ENCODE measurements around the gene MGAT3.

The MGAT3 gene

DNA sequence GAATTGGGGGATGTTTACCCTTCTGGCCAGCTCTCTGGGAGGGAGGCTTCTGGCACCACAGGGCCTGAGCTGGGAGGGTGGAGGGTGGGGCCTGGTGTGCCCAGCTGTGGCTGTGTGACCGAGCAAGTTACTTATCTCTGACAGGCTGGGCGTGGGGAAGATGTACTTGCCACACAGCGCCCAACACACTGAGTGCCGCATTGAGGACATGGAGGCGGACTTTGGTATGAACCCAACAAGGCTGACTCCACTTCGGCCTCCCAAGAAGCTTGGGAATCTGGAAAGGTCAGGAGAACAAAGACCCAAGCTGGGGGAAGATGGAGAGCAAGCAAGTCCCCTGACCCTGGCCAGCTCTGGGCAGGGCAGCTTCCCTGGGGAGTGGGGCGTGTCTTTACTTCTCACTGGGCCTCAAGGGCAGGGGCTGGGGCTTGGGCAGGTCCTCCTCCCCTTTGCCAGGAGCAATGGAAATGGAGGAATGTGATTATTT, 2.4 kb upstream of the MGAT3 start:
- no peak for DNase-seq (ENCODE audit: extremely low read depth, low read depth)
- H3K4me3 ChIP-seq (replicated peaks; ENCODE audit: low read depth, low read length), result no peak overlapping the region
- TF ChIP-seq, protein P1, sequence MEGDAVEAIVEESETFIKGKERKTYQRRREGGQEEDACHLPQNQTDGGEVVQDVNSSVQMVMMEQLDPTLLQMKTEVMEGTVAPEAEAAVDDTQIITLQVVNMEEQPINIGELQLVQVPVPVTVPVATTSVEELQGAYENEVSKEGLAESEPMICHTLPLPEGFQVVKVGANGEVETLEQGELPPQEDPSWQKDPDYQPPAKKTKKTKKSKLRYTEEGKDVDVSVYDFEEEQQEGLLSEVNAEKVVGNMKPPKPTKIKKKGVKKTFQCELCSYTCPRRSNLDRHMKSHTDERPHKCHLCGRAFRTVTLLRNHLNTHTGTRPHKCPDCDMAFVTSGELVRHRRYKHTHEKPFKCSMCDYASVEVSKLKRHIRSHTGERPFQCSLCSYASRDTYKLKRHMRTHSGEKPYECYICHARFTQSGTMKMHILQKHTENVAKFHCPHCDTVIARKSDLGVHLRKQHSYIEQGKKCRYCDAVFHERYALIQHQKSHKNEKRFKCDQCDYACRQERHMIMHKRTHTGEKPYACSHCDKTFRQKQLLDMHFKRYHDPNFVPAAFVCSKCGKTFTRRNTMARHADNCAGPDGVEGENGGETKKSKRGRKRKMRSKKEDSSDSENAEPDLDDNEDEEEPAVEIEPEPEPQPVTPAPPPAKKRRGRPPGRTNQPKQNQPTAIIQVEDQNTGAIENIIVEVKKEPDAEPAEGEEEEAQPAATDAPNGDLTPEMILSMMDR (IDR thresholded peaks at IDR 0.05; ENCODE audit: low read depth, low read length, missing control alignments), result no peak

DNA sequence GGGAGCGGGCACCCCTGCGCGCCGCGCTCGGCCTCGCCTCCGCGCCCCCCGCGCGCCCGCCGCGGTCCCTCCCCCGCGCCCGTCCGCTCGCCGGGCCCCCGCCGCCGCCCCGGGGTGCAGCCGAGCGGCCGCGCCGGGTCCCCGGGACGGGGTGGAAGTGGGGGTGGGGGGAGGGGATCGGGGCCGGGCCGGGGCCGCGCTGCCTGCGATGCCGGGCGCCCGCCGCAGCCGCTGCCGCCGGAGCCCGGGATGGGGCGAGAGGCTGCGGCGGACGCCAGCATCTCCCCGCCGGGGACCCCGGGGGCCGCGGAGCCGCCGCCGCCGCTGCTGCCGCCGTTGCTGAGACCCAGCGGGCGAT, 365 bp downstream of the MGAT3 start:
- H3K4me3 ChIP-seq (replicated peaks; ENCODE audit: low read depth, low read length), result no peak overlapping the region
- DNase-seq (ENCODE audit: extremely low read depth, low read depth), result no peak
- TF ChIP-seq, protein P1 (IDR thresholded peaks at IDR 0.05; ENCODE audit: low read depth, low read length, missing control alignments), result no peak

- no peak overlapping the region for H3K4me3 ChIP-seq (replicated peaks; ENCODE audit: low read depth, low read length)
- TF ChIP-seq, protein P1 (IDR thresholded peaks at IDR 0.05; ENCODE audit: low read depth, low read length, missing control alignments), result no peak
- DNase-seq (ENCODE audit: extremely low read depth, low read depth), result no peak
These were observed 988 bp downstream of the MGAT3 start for GRCh38 chr22:39457556-39458443.

DNA sequence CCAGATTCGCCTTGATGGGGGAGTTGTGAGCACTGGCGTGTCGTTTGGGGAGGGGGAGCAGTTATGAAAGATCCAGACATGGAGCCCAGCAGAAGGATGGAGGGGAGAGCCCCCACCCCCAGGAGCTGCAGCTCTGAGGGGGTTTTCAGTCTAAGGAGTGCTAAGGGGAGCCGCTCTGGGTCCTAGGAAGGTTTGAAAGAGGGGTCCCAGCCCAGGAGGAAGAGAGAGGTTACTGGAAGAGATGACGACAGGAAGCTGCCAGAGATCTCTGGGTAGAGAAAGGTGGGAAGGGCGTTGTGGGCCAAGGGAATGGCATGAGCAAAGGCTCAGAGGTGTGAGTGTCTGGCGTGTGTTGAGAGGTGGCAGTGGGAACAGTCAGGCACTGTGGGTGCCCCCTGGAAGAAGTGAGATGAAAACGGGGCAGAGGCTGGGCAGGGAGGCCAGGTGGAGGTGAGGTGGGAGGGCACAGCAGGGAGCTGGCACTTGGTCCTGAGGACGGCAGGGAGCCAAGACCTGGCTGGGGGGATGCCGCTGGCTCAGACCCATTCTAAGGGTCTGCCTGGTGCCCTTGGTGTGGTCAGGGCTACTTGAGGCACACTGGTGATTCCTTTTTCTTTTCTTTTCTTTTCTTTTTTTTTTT, 1.8 kb downstream of the MGAT3 start:
- no peak for DNase-seq (ENCODE audit: extremely low read depth, low read depth)
- TF ChIP-seq, protein P1 (IDR thresholded peaks at IDR 0.05; ENCODE audit: low read depth, low read length, missing control alignments), result no peak
- no peak overlapping the region for H3K4me3 ChIP-seq (replicated peaks; ENCODE audit: low read depth, low read length)

DNA sequence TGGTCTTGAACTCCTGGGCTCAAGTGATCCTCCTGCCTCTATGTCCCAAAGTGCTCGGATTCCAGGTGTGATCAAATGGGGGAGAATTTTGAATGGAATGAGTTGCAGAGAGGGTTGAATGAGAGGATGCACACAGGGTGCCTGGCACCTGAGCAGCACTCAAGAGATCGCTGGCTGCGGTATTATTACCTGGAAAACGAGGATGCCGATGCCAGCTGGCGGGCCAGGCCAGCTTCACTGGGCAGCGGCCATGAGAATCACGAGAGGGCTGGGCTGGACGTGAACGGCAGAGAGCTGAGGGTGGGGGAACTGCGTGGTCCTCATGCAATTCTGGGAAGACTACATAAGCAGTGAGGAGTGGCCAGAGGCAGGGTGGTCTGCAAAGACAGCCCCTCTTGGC, 2.9 kb downstream of the MGAT3 start:
- H3K4me3 ChIP-seq (replicated peaks; ENCODE audit: low read depth, low read length), result no peak overlapping the region
- DNase-seq (ENCODE audit: extremely low read depth, low read depth), result no peak
- TF ChIP-seq, protein P1 (IDR thresholded peaks at IDR 0.05; ENCODE audit: low read depth, low read length, missing control alignments), result no peak

GRCh38 chr22:39462443-39463221, 5.8 kb downstream of the MGAT3 start:
- TF ChIP-seq, protein P1 (IDR thresholded peaks at IDR 0.05; ENCODE audit: low read depth, low read length, missing control alignments), result no peak
- DNase-seq (ENCODE audit: extremely low read depth, low read depth), result no peak
- H3K4me3 ChIP-seq (replicated peaks; ENCODE audit: low read depth, low read length), result no peak overlapping the region

Measured in HFF-Myc (cell line).